Transverse colon (tissue), 4 donors: ENCODE results near the gene PIGT. TPM values are rescaled to one million over a fixed set of nuclear protein-coding genes. Genes with fewer than 3 reads are reported as not detected.

Experiments
- DNase-seq: peaks from one replicate; pipeline ENCODE4 v3.0.0-alpha.2; 2019
- H3K27ac ChIP-seq, 4 donors: fragments of 200-600 bp; sonication (generic); 2 replicates each; pipeline ENCODE4 v1.5.1; 2016 to 2018; ENCODE audit warnings: inconsistent platforms in 4 of 4
- H3K27me3 ChIP-seq: fragments of 200-600 bp; sonication (generic); 2 replicates; pipeline ENCODE4 v1.5.1; 2017; ENCODE audit warnings: inconsistent platforms
- H3K36me3 ChIP-seq, 4 donors: fragments of 200-600 bp; sonication (generic); 2 replicates each; pipeline ENCODE4 v1.5.1; 2017 to 2019; ENCODE audit warnings: inconsistent platforms in 4 of 4
- H3K4me1 ChIP-seq, 4 donors: fragments of 200-600 bp; sonication (generic); 2 replicates each; pipeline ENCODE4 v1.5.1; 2017 to 2020; ENCODE audit warnings: inconsistent platforms in 4 of 4
- H3K4me3 ChIP-seq, 4 donors: fragments of 200-600 bp; sonication (generic); 1 replicate in 1 of 4; 2 replicates in 3 of 4; pipeline versions ENCODE4 v1.5.1 to v1.6.1; 2017 to 2019; ENCODE audit warnings: inconsistent platforms in 4 of 4
- H3K9me3 ChIP-seq, 2 donors: fragments of 200-600 bp; sonication (generic); 2 replicates each; pipeline ENCODE4 v1.5.1; 2017 to 2019; ENCODE audit warnings: inconsistent platforms in 2 of 2
- CTCF ChIP-seq, 5 experiments: fragments of 200-600 bp in 3 of 5; fragments of 450-650 bp in 2 of 5; sonication (generic) in 3 of 5; IDR thresholded peaks; 1 replicate in 2 of 5; 2 replicates in 3 of 5; pipeline ENCODE4 v1.5.1; 2016 to 2017; ENCODE audit warnings: antibody characterized with exemption in 5 of 5, inconsistent platforms in 3 of 5, mild to moderate bottlenecking in 2 of 5, moderate library complexity in 1 of 5
- EP300 ChIP-seq: sonication (generic); formaldehyde crosslinking; IDR thresholded peaks from one replicate; pipeline ENCODE4 v1.6.1; 2017; ENCODE audit warnings: antibody characterized with exemption, low read depth
- POLR2A ChIP-seq: fragments of 450-650 bp; IDR thresholded peaks from one replicate; pipeline ENCODE4 v1.6.1; 2016; ENCODE audit warnings: antibody characterized with exemption, mild to moderate bottlenecking, moderate library complexity
- POLR2AphosphoS5 ChIP-seq, 3 donors: sonication (generic); formaldehyde crosslinking; IDR thresholded peaks; one replicate each; pipeline ENCODE4 v1.6.1; 2016; ENCODE audit warnings: antibody characterized with exemption in 3 of 3
- WGBS, 2 donors: methylation state at CpG; one replicate each; pipeline ENCODE4 v1.1.5; 2018; ENCODE audit warnings: low coverage in 1 of 2; 5-methylcytosine and 5-hydroxymethylcytosine counted together
- in situ Hi-C, 4 donors: fragments of 200-750 bp; cut with MboI; loops; one replicate each; pipeline versions ENCODE4 v1.15.0 to v1.15.1; 2017; ENCODE audit warnings: low sequenced_read_pairs in 3 of 4, low pct_ligation_motif_present in 1 of 4, low pct_unique_long_range_greater_than_20kb in 1 of 4
- intact Hi-C: fragments of 100-400 bp; cut with DNase I; formaldehyde crosslinking; loops from one replicate; pipeline ENCODE4 v1.15.1; 2023; ENCODE audit warnings: low total_unique reads
- total RNA-seq, 4 donors: library from RNA; depleted of rRNA; stranded (reverse); fragments of >200 nt; gene quantifications; one replicate each; pipeline ENCODE4 v1.1.0, GENCODE V29; 2016

The PIGT gene
- total RNA-seq, 4 donors from 2014 or later: 88.3 to 321 (median 108) TPM

- peaks cover 8 to 26% (median 14%) of the 10 kb centered on the region in 4 donors for H3K4me1 ChIP-seq
- intact Hi-C loops: loop anchor here (5.0 kb wide), 2 partner anchors 56 to 64 kb away; no protein-coding TSS in a partner anchor
- H3K36me3 ChIP-seq: no peaks in the 10 kb centered on the region
- H3K27ac ChIP-seq: peak overlapping the region; percentile 78 to 91 (median 88)
- in situ Hi-C loops: loop anchor here in 3 of 4 donors (10.0 kb wide), 2 partner anchors 61 to 71 kb away; no protein-coding TSS in a partner anchor
- TF ChIP-seq POLR2A: peak; percentile 3
- peak in 2 of 3 donors; percentile 58 to 63 for TF ChIP-seq POLR2AphosphoS5 (IDR thresholded peaks at IDR 0.05)
- TF ChIP-seq CTCF (IDR thresholded peaks at IDR 0.05): peak; percentile 88 to 97 (median 92)
- no peak for TF ChIP-seq EP300
- no peaks in the 10 kb centered on the region for H3K27me3 ChIP-seq
- H3K9me3 ChIP-seq: no peaks in the 10 kb centered on the region
- DNase-seq: peak; percentile 95
- WGBS, 2 donors: 4% methylated on average over 37 of the region's 38 CpGs; no CpG with 5 or more reads in 1 of the 2 donors
- peak overlapping the region; percentile 38 to 63 (median 49) for H3K4me3 ChIP-seq
These were observed 42.4 kb upstream of the PIGT start for GRCh38 chr20:45373353-45374100.

- H3K4me3 ChIP-seq: peak overlapping the region in 3 of 4 donors; percentile 38 to 63 (median 38)
- 53 to 71% methylated on average over 6 to 9 of the region's 9 CpGs for WGBS, 2 donors
These were observed 41.9 kb upstream of the PIGT start for GRCh38 chr20:45374101-45374467.

GRCh38 chr20:45374966-45375365, 41.0 kb upstream of the PIGT start:
- TF ChIP-seq CTCF (IDR thresholded peaks at IDR 0.05) (no peak), EP300 (no peak), POLR2A (no peak), POLR2AphosphoS5 (IDR thresholded peaks at IDR 0.05) (no peak)
- 95% methylated on average over 14 of the region's 14 CpGs; no CpG with 5 or more reads in 1 of the 2 donors for WGBS, 2 donors
- H3K9me3 ChIP-seq: no peaks in the 10 kb centered on the region
- no peak overlapping the region for H3K27ac ChIP-seq
- H3K4me3 ChIP-seq: no peak overlapping the region
- H3K27me3 ChIP-seq: no peaks in the 10 kb centered on the region
- intact Hi-C loops (loop anchor here (5.0 kb wide), 2 partner anchors 58 to 62 kb away; no protein-coding TSS in a partner anchor), in situ Hi-C loops (loop anchor here in 3 of 4 donors (10.0 kb wide), 2 partner anchors 60 to 70 kb away; no protein-coding TSS in a partner anchor)
- H3K36me3 ChIP-seq: no peaks in the 10 kb centered on the region
- no peak for DNase-seq
- H3K4me1 ChIP-seq: peaks cover 8 to 26% (median 14%) of the 10 kb centered on the region in 4 donors

More at GRCh38 chr20:45374101-45374467, 41.9 kb upstream of the PIGT start:
- in situ Hi-C loops: loop anchor here in 3 of 4 donors (10.0 kb wide), 2 partner anchors 61 to 71 kb away; no protein-coding TSS in a partner anchor
- Histone ChIP-seq H3K4me1 (peaks cover 8 to 26% (median 14%) of the 10 kb centered on the region in 4 donors), H3K27me3 (no peaks in the 10 kb centered on the region), H3K27ac (peak overlapping the region; percentile 78 to 91 (median 88)), H3K9me3 (no peaks in the 10 kb centered on the region), H3K36me3 (no peaks in the 10 kb centered on the region)
- no peak for TF ChIP-seq EP300
- no peak for TF ChIP-seq POLR2AphosphoS5 (IDR thresholded peaks at IDR 0.05)
- peak in 2 of 5 experiments; percentile 8 to 10 for TF ChIP-seq CTCF (IDR thresholded peaks at IDR 0.05)
- TF ChIP-seq POLR2A: no peak
- intact Hi-C loops: loop anchor here (5.0 kb wide), 2 partner anchors 57 to 63 kb away; no protein-coding TSS in a partner anchor
- DNase-seq: no peak

- 86% methylated on average over 11 of the region's 11 CpGs; no CpG with 5 or more reads in 1 of the 2 donors for WGBS, 2 donors
- no peaks in the 10 kb centered on the region for H3K27me3 ChIP-seq
- intact Hi-C loops (no loop called here), in situ Hi-C loops (loop anchor here in 3 of 4 donors (10.0 kb wide), 2 partner anchors 58 to 68 kb away; no protein-coding TSS in a partner anchor)
- no peak for TF ChIP-seq POLR2AphosphoS5 (IDR thresholded peaks at IDR 0.05)
- no peak for TF ChIP-seq CTCF (IDR thresholded peaks at IDR 0.05)
- TF ChIP-seq POLR2A: no peak
- TF ChIP-seq EP300: no peak
- no peak for DNase-seq
- peaks cover 8 to 16% (median 13%) of the 10 kb centered on the region in 4 donors for H3K4me1 ChIP-seq
- no peak overlapping the region for H3K27ac ChIP-seq
- H3K9me3 ChIP-seq: no peaks in the 10 kb centered on the region
- no peak overlapping the region for H3K4me3 ChIP-seq
- no peaks in the 10 kb centered on the region for H3K36me3 ChIP-seq
These were observed 38.7 kb upstream of the PIGT start for GRCh38 chr20:45377269-45377668.
